Subcutaneous abdominal adipose tissue (tissue), 5 donors: ENCODE results near the gene KRTAP10-7.
"Not testable (repeated sequence)": the region's sequence is repeated elsewhere in the genome, so short reads cannot be mapped to it uniquely, and the experiment has no call there.

Source experiments
- H3K27ac ChIP-seq: one replicate; pipeline ENCODE4 v1.7.0; 2013; ENCODE audit warnings: low read depth, mild to moderate bottlenecking, inconsistent platforms, low read length, moderate library complexity
- H3K27me3 ChIP-seq, 5 donors: one replicate each; pipeline ENCODE4 v1.7.0; 2013; ENCODE audit warnings: low read length in 5 of 5, inconsistent platforms in 1 of 5; ENCODE audit not compliant: control insufficient read depth in 5 of 5, insufficient read depth in 4 of 5
- H3K36me3 ChIP-seq, 5 donors: one replicate each; pipeline ENCODE4 v1.7.0; 2013; ENCODE audit warnings: low read length in 5 of 5; ENCODE audit not compliant: control insufficient read depth in 5 of 5, insufficient read depth in 5 of 5
- H3K4me1 ChIP-seq, 5 donors: one replicate each; pipeline ENCODE4 v1.7.0; 2013; ENCODE audit warnings: low read length in 5 of 5, mild to moderate bottlenecking in 3 of 5, moderate library complexity in 1 of 5; ENCODE audit not compliant: control insufficient read depth in 5 of 5, insufficient read depth in 5 of 5
- H3K4me3 ChIP-seq, 5 donors: one replicate each; pipeline ENCODE4 v1.7.0; 2013; ENCODE audit warnings: low read length in 5 of 5, low read depth in 1 of 5
- H3K9ac ChIP-seq, 5 donors: one replicate each; pipeline ENCODE4 v1.7.0; 2013; ENCODE audit warnings: low read length in 5 of 5, mild to moderate bottlenecking in 4 of 5, moderate library complexity in 3 of 5
- H3K9me3 ChIP-seq, 5 donors: one replicate each; pipeline ENCODE4 v1.7.0; 2013; ENCODE audit warnings: low read length in 5 of 5; ENCODE audit not compliant: control insufficient read depth in 5 of 5
- donor health status: healthy.
- donor health status: healthy.
- donor health status: healthy.
- donor health status: healthy.
- donor health status: healthy.

The KRTAP10-7 gene

GRCh38 chr21:44571844-44572782, 28.3 kb upstream of the KRTAP10-7 start:
- Histone ChIP-seq H3K9me3 (peaks cover 4 to 32% (median 18%) of the 10 kb centered on the region in 5 donors), H3K4me3 (no peak overlapping the region), H3K36me3 (no peaks in the 10 kb centered on the region), H3K9ac (no peak overlapping the region), H3K4me1 (peaks cover 0 to 4% (median 0%) of the 10 kb centered on the region in 5 donors), H3K27me3 (peaks cover 5 to 24% (median 8%) of the 10 kb centered on the region in 5 donors), H3K27ac (no peak overlapping the region)

DNA sequence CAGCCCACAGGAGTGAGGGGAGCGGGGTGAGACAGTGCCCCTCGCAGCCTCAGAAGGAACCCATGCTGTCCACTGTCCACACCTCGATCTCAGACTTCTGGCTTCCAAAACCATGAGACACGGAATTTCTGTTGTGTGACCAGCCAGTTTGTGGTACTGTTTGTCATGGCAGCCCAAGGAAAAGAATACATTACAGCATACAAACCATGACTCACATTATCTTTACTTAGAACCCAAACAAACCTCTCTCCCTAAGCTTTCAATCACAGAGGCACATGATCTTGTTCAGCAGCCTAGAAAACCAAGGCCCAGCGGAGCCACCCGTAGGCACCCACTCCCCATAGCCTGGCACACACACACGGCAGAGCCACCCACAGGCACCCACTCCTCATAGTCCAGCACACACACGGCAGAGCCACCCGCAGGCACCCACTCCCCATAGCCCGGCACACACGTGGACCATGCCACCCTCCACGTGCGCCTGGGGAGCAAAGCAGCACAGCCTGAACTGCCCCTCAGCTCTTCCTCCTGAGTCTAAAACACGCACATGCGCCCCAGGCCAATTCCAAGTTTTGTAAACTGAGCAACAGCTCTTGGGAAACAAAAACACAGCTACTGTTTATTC, 27.3 kb upstream of the KRTAP10-7 start:
- Histone ChIP-seq H3K4me1 (peaks cover 0 to 4% (median 0%) of the 10 kb centered on the region in 5 donors), H3K9ac (no peak overlapping the region), H3K27me3 (peaks cover 5 to 22% (median 8%) of the 10 kb centered on the region in 5 donors), H3K9me3 (peaks cover 7 to 36% (median 23%) of the 10 kb centered on the region in 5 donors), H3K4me3 (no peak overlapping the region), H3K27ac (no peak overlapping the region), H3K36me3 (no peaks in the 10 kb centered on the region)

- not testable (repeated sequence) for H3K4me1 ChIP-seq, H3K36me3 ChIP-seq, H3K4me3 ChIP-seq, H3K27ac ChIP-seq, H3K9ac ChIP-seq
- H3K27me3 ChIP-seq = peaks cover under 1 to 15% (median 5%) of the 10 kb centered on the region in 5 donors
- H3K9me3 ChIP-seq = peaks cover 7 to 36% (median 23%) of the 10 kb centered on the region in 5 donors
Observed at GRCh38 chr21:44573630-44574456, 26.6 kb upstream of the KRTAP10-7 start, which contains the start of gene KRTAP10-4. KRTAP10-4 (plus strand) TSS chr21:44573729; CDS start chr21:44573759, 30 bp downstream.

- Histone ChIP-seq H3K9ac (no peak overlapping the region), H3K4me3 (no peak overlapping the region), H3K9me3 (peaks cover 7 to 36% (median 23%) of the 10 kb centered on the region in 5 donors), H3K4me1 (peaks cover 0 to 4% (median 0%) of the 10 kb centered on the region in 5 donors), H3K36me3 (no peaks in the 10 kb centered on the region), H3K27ac (no peak overlapping the region), H3K27me3 (peaks cover 0 to 12% (median 4%) of the 10 kb centered on the region in 5 donors)
Observed at GRCh38 chr21:44574457-44575306, 25.7 kb upstream of the KRTAP10-7 start.

DNA sequence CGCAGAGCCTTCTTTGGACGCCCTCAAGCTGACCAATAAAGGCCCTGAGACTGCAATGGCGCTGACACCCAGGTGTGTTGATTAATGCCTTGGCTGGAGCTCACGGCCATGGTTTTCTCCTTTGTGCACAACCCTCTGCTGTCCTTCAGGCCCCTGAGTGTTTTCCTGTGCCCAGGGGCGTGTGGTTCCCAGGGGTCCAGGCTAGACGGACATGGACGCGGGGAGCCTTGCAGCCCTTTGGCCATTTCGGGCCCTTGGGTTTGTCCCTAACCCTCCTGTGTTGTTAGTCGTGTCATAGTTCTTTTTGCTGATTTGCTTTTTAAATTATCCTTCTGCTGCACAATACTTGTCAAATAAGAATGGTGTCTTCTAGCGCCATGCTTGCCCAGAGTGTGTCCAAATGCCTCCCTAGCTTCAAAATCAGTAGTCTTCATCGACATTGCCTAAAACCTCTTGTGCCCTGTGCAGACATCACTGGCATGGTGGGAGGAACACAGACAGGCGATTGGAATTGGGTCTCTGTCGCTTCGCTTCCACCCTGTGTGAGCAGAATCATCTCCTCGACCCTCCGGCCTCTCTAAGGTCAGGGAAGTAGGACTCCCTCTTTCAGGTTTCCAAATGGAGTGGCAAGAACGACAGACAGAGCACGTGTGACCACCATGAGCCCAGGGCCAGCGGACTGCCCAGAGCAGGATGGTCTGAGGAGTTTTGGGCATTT, 24.9 kb upstream of the KRTAP10-7 start:
- H3K27me3 ChIP-seq = peaks cover 0 to 6% (median 4%) of the 10 kb centered on the region in 5 donors
- H3K4me3 ChIP-seq = no peak overlapping the region
- H3K9ac ChIP-seq = no peak overlapping the region
- peaks cover 0 to 4% (median 0%) of the 10 kb centered on the region in 5 donors for H3K4me1 ChIP-seq
- no peak overlapping the region for H3K27ac ChIP-seq
- peaks cover 7 to 40% (median 28%) of the 10 kb centered on the region in 5 donors for H3K9me3 ChIP-seq
- no peaks in the 10 kb centered on the region for H3K36me3 ChIP-seq

- Histone ChIP-seq H3K36me3 (no peaks in the 10 kb centered on the region), H3K9ac (no peak overlapping the region), H3K27me3 (peaks cover 0 to 6% (median 4%) of the 10 kb centered on the region in 5 donors), H3K4me3 (no peak overlapping the region), H3K27ac (no peak overlapping the region), H3K9me3 (peaks cover 7 to 40% (median 31%) of the 10 kb centered on the region in 5 donors), H3K4me1 (peaks cover 0 to 4% (median 0%) of the 10 kb centered on the region in 5 donors)
Observed at GRCh38 chr21:44576025-44576420, 24.4 kb upstream of the KRTAP10-7 start.

- Histone ChIP-seq H3K9ac (no peak overlapping the region), H3K27me3 (peaks cover 0 to 6% (median 4%) of the 10 kb centered on the region in 5 donors), H3K9me3 (peaks cover 7 to 33% (median 29%) of the 10 kb centered on the region in 5 donors), H3K4me1 (peaks cover 0 to 4% (median 0%) of the 10 kb centered on the region in 5 donors), H3K27ac (no peak overlapping the region), H3K36me3 (no peaks in the 10 kb centered on the region), H3K4me3 (no peak overlapping the region)
Observed at GRCh38 chr21:44578371-44579055, 21.9 kb upstream of the KRTAP10-7 start.

GRCh38 chr21:44579056-44579832, 21.2 kb upstream of the KRTAP10-7 start:
- Histone ChIP-seq H3K27ac (no peak overlapping the region), H3K4me1 (peaks cover 0 to 4% (median 0%) of the 10 kb centered on the region in 5 donors), H3K4me3 (no peak overlapping the region), H3K9ac (no peak overlapping the region), H3K36me3 (no peaks in the 10 kb centered on the region), H3K27me3 (peaks cover 0 to 12% (median 6%) of the 10 kb centered on the region in 5 donors), H3K9me3 (peaks cover 7 to 33% (median 29%) of the 10 kb centered on the region in 5 donors)
